Measurements from ENCODE around the gene AFF2.
A peak's percentile ranks its signal among the peaks of the same experiment; 100 is the strongest.
"Not testable (repeated sequence)": the region's sequence is repeated elsewhere in the genome, so short reads cannot be mapped to it uniquely, and the experiment has no call there.

AFF2 gene

DNA sequence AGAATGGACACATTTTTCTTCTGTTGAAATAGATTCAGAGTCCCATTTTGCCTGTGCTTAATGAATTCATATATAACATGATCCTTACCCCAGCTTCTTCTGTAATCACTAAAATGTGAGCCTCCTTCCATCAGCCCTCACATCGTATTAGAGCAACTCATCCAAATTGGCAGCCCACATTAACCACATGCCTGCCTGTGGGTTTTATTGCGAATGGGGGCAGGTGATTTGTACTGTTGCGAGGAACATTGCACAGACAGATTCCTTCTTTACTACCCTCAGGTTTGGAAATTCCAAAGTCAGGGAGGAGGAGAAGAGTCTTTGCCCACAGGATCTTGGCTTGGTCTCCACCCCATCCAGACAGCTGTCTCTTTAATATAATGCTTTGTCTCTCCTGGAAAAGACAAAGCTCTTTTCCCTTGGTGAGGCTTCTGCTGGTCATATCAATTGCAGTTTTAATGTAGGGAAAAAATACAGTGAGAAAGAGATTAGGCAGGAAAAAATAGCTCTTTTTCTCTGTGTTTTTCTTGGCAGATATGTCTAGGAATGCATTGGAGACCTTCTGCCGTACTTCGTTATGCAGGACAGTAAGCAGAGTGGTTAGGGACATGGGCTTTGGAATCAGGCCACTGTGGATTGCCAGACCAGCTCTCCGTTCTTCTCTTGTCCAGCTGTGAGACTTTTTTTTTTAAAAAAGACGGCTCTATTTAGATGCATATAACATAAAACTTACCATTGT is 371.2 kb downstream of the AFF2 start:
- DNase-seq = no peak

DNA sequence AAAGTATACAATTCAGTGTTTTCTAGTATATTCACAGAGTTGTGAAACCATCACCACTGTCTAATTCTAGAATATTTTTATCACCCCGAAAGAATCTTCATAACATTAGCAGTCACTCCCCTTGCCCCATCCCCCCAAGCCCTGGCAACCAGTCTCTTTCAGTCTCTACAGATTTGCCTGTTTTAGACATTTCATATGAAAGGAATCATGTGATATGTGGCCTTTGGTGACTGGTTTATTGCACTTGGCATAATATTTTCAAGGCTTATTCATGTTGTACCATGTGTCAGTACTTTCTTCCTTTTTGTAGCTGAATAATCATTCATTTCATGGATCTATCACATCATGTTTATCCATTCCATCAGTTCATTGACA is 371.7 kb downstream of the AFF2 start:
- no peak for DNase-seq

GRCh38 chrX:148872881-148873280 is 372.5 kb downstream of the AFF2 start:
- DNase-seq = no peak

DNA sequence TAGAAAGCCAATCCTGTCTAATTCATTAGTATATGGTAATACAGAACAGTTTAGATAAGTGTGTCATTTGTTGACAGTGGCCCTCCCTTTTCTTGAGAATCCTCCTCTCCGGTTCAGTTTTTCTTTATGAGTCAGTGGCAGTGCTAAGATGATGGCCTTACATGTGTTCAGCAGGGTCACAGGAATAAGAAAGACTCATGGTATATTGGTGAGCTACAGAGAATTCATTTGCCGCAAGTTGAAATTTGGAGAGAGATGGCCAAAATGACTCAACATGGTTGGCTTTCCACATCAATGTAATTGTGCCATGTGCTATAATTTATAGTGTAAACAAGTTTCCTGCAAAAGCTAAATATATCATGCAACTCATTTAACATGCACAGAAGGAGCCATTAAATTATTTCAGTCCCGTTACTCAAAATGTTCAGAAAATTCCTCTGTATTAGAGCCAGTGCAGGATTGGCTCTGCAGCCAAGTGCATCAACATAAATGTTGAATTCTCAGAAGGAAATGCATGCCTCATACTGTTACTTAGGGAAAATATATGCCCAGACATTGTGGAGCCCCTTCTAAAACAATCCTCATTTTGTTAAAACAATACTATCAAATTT is 374.3 kb downstream of the AFF2 start:
- DNase-seq = no peak

DNA sequence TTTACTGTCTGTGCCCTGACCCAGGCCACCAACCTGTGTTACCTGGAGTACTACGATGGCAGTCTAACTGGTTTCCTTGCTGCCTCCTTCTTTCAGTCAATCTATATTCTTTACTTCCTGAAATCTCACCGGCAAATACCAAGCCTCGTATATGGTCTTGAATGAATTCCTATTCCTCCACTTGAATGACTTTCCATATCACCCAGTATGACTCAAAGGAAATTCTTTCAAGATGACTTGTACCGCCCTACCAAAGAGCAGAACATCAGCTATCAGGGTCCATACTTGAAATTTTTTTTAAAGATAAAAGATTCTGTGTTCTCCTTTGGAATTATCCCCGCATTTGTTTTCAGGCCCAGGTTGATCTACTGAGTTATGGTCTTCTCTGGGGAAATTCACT is 378.0 kb downstream of the AFF2 start:
- no peak for DNase-seq

DNA sequence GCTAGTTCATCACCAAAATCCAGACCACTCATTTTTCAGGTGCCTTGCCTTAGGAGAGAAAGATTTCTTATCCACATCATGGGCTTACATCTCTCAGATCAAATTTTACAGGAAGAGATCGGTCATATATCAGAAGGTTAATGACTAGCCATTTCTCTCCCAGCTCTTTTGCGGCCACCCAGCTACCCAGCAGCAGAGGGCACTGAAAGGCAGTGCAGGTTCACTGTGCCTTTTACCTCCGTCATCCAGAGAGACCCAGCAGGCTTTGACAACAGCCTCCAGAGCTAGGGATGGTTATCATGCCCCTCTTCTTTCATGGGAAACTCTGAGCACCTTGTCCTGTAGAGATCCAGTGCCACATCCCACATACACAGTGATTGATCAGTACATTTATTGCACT is 384.8 kb downstream of the AFF2 start:
- DNase-seq = no peak

DNA sequence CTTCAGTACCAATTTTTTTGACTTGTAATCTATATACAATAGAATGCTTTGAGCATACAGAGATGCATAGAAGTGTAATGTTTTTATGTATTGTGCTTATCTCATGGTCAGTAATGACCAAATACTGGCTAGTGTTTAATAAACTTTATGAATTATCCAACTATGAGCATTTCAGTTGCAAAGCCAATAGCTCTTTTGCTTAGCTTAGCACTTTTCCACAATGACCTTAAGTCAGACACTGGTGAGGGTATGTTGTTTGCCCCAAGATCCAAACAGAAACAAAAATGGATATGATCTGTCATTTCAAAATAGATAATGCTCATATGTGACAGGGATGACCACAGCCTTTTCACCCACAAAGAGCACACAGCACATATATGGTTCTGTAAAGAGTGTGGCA is 393.0 kb downstream of the AFF2 start:
- no peak for DNase-seq

GRCh38 chrX:148902581-148902980 is 402.2 kb downstream of the AFF2 start:
- DNase-seq = no peak

DNA sequence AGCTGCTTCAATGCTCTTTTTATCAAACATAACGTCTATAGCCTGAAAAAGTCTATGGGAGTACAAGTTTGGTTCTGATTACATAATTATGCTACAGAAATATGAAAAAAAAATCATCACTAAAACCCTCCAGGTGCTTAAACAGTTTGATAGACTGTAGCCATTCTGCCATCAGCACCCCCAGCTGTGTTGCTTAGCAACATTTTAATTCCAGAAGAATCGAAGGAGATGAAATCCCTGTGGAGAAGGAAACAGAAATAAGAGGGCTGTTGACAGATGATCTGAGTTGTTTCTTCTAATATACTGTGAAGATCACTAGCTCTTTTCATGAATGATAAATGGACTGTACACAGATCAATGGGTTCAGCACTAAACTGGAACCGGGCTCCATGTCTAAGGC is 402.8 kb downstream of the AFF2 start:
- DNase-seq = no peak

GRCh38 chrX:148904421-148905111 is 404.1 kb downstream of the AFF2 start:
- DNase-seq = no peak

DNA sequence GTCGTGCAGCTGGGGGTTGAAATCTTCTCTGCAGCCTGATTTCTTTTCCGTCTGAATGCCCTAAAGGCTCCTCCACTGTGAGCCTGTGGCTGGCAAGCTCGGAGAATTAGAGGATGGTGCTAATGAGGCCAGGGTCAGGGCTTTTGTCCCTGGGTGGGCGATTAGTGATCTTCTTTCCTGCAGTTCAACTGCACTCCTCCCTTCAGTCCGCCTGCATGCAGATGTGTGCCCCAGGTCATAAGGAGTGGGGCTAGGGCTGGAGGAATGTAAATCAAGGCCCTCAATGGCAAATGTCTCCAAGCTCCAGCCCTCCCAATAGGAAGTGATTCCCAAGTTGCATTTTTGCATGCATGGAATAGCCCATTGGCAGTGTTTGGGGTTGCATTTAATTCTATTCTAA is 405.0 kb downstream of the AFF2 start:
- no peak for DNase-seq

GRCh38 chrX:148906628-148907027 is 406.2 kb downstream of the AFF2 start:
- DNase-seq = not testable (repeated sequence)

DNA sequence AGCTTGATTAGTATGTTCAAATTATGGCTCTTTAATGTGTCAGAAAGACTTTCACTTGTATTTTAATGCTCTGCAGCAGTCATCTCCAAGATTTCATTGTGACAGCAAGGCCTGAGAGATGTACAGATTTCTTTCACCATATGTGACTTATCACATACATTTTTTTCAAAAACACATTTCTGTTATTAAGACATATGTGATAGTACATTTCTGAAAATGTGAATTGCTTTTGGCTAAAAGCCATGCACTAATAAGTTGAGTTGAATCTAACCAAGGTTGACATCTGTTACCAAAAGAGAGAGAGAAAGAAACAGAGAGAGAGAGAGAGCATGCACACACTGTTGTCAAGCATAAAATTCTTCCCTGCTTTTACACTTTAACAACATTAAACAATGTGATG is 409.3 kb downstream of the AFF2 start:
- DNase-seq = no peak

DNA sequence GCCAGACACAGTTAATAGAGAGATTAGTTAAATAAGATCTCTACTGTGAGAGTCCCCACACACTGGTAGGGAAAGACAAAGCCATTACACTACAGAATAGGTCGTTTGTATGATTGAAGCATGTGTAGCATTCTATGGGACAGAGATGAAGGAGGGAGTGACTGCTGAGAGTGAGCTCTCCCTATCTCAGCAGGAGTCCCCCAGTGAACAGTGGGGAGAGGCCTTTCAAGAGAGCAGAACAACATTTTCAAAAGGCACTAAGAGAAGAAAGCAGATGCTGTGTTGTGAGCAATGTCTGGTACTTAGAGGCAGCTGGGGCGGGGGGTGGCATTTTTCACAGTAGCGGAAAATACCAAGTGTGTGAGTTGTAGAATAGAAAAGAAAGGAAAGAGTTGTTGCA is 413.6 kb downstream of the AFF2 start:
- DNase-seq = no peak

DNA sequence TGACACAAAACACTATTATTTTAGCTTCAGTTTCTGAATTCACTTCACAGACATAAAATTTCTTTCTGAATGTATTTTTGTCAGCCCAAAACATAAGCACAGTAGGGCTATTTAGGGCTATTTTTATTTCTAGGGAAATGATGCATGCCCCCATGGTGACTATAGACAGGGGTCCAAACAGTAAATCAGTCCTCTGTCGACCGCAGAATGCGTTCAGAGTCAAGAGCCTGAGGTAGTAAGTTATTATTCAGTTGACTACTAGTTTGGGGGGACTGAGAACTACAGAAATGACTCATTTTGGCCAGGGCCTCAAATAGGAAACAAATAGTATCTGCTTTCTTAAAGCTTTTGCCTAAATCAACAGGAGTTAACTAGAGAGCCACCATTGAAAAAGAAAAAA is 414.4 kb downstream of the AFF2 start:
- no peak for DNase-seq

GRCh38 chrX:148915474-148915873 is 415.1 kb downstream of the AFF2 start:
- no peak for DNase-seq

DNA sequence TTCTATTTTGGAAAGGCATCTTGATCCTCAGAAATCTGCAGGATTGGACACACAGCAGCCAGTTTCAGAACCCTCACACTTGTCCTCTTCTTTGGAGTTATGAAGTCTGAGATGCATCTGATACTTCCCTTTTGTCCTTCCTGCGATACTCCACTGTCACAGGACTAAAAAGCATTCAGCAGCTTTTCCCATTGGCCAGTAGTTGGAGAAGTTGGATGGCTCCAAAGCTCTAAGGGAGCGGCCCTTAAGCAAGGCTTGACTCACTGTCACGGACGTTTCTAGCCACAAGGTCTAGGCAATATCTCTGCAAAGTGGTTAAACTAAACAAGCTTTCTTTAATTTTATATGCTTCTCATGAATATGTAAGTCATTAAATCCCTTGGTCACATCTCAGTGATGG is 417.0 kb downstream of the AFF2 start:
- DNase-seq = peak; percentile 32 to 54

DNA sequence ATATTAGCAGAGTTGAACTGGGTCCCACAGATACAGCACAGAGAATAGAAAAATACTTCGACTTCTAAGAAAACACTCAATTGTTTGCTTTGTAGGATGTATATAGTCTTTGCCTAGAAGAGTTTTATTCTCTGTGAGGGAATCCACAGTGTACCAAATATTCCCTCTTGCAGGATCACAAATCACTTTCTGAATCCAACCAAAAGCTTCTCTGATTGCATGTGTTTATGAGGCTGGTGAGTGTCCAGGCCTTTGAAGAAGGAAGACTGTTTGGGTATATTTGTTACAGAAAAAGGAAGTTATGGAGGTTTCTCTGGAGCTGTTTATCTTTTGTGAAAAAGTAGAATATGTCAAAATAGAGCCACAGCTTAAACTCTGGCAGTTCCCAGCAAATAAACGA is 423.2 kb downstream of the AFF2 start:
- no peak for DNase-seq

- no peak for DNase-seq
Observed at GRCh38 chrX:148926371-148926770, 426.0 kb downstream of the AFF2 start.

- DNase-seq = peak in 1 of 2 donors; percentile 43
Observed at GRCh38 chrX:148928811-148929210, 428.4 kb downstream of the AFF2 start.

DNA sequence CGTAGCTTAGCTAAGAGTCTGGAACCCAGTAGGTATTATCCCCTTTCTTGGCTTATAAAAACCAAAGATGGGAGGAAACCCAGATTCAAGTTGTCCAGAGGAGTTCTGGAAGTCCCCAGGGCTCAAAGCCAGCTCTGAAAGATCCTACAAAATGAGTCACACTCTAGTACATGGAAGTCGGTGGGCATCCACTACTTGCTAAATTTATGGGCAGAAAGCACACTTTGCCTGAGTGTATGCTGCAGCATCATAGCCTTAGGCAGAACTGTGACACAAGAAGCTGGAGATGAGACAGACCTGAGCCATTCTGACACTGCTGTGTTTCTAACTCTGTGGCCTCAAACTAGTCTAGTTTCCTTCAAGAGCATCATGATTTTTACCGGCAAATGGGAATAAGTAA is 429.3 kb downstream of the AFF2 start:
- peak in 1 of 2 donors; percentile 25 for DNase-seq

- DNase-seq = peak; percentile 42 to 53
Observed at GRCh38 chrX:148930206-148930729, 429.9 kb downstream of the AFF2 start.

DNA sequence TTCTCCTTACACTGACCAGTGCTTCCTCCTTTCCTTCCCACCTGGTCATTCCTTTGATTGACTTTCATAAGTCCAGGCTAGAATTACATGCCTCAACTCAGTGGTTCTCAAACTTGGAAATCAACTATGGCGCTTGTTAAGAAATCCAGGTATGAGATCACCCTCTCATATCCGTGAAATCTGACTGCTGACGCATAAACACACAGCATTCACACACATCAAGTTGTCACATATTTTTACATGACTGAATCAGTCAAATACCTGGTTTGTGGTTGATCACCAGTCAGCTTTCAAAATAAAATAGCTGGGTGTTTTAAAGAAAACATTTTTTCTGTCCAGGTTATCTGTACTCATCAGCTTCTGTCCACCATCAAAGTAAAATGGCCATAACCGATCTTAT is 433.5 kb downstream of the AFF2 start:
- no peak for DNase-seq

DNA sequence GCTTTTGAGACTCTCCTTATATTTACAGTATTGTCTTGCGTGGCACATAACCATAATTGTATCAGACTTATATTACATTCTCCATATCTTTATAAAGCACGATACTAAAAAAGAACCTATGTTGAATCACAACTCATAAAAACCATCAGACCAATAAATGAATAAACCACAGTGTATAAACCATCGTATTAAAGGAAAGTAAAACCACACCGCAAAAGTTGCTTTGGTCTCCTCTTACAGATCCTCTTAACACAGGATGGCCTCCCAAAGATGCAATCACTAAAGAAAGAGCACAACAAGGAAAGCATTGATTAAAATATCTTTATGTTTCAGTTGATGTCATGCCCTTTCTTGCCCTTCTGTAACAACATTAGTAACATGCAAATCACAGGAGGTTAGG is 437.9 kb downstream of the AFF2 start:
- no peak for DNase-seq

Data from inflammatory macrophage treated with lipopolysaccharide for 1 hour (primary cell).